ENCODE results near the gene CACNA2D3.

Gene CACNA2D3

DNA sequence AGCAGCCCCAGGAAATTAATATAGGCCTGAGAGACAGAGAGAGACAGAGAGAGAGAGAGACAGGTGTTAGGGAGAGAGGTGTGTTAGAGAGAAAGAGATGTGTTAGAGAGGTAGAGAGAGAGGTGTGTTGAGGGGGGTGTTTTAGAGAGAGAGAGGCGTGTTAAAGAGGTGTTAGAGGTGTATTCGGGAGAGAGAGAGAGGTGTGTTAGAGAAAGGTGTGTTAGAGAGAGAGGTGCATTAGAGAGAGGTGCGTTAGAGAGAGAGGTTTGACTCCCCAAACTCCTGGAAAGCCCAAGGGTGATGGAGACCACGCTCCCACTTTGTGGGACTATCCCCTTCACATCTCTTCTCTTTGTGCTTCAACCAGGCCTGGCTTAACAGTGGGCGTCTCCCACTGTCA is 95.5 kb downstream of the CACNA2D3 start:
- H3K4me3 ChIP-seq (ENCODE audit: low read length): no peak overlapping the region
- H3K36me3 ChIP-seq (ENCODE audit: insufficient read depth, low read length): no peaks in the 10 kb centered on the region
- no peaks in the 10 kb centered on the region for H3K9me3 ChIP-seq (ENCODE audit: low read length)
- H3K4me1 ChIP-seq (ENCODE audit: insufficient read depth, low read length): no peaks in the 10 kb centered on the region
- H2AFZ ChIP-seq (ENCODE audit: low read depth, low read length): no peak overlapping the region
- H3K27me3 ChIP-seq (ENCODE audit: insufficient read depth, low read length): no peaks in the 10 kb centered on the region

DNA sequence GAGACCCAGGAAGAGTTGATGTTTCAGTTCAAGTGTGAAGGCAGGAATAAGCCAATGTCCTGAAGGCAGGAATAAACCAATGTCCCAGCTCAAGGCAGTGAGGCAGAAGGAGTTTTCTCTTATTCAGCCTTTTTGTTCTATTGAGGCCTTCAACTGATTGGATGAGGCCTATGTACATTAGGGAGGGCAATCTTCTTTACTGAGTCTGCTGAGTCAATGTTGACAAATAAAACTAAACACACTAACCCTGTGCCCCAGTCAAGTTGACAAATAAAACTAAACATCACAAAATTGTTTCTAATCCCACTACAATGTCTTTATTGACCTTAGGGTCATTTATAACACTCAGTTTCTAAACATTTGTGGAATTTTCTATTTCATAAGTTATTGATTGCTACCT is 100.0 kb downstream of the CACNA2D3 start:
- H3K4me1 ChIP-seq (ENCODE audit: insufficient read depth, low read length): no peaks in the 10 kb centered on the region
- H3K4me3 ChIP-seq (ENCODE audit: low read length): no peak overlapping the region
- no peaks in the 10 kb centered on the region for H3K27me3 ChIP-seq (ENCODE audit: insufficient read depth, low read length)
- H3K36me3 ChIP-seq (ENCODE audit: insufficient read depth, low read length): no peaks in the 10 kb centered on the region
- no peaks in the 10 kb centered on the region for H3K9me3 ChIP-seq (ENCODE audit: low read length)
- no peak overlapping the region for H2AFZ ChIP-seq (ENCODE audit: low read depth, low read length)

DNA sequence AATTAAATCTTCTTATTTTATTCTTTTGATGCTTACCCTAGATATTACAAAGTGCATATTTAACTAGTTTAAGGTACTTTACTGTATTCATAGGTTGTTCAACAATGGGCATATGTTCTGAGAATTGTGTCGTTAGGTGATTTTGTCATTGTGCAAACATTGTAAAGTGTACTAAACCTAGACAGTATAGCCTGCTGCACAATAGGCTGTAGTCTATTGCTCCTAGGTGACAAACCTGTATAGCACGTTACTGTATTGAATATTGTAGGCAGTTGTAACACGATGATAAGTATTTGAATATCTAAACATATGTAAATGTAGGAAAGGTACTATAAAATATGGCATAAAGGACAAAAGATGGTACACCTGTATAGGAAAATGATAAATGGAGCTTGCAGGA is 100.7 kb downstream of the CACNA2D3 start:
- H3K27me3 ChIP-seq (ENCODE audit: insufficient read depth, low read length): no peaks in the 10 kb centered on the region
- H3K4me1 ChIP-seq (ENCODE audit: insufficient read depth, low read length): no peaks in the 10 kb centered on the region
- H3K36me3 ChIP-seq (ENCODE audit: insufficient read depth, low read length): no peaks in the 10 kb centered on the region
- H2AFZ ChIP-seq (ENCODE audit: low read depth, low read length): no peak overlapping the region
- H3K4me3 ChIP-seq (ENCODE audit: low read length): no peak overlapping the region
- no peaks in the 10 kb centered on the region for H3K9me3 ChIP-seq (ENCODE audit: low read length)

DNA sequence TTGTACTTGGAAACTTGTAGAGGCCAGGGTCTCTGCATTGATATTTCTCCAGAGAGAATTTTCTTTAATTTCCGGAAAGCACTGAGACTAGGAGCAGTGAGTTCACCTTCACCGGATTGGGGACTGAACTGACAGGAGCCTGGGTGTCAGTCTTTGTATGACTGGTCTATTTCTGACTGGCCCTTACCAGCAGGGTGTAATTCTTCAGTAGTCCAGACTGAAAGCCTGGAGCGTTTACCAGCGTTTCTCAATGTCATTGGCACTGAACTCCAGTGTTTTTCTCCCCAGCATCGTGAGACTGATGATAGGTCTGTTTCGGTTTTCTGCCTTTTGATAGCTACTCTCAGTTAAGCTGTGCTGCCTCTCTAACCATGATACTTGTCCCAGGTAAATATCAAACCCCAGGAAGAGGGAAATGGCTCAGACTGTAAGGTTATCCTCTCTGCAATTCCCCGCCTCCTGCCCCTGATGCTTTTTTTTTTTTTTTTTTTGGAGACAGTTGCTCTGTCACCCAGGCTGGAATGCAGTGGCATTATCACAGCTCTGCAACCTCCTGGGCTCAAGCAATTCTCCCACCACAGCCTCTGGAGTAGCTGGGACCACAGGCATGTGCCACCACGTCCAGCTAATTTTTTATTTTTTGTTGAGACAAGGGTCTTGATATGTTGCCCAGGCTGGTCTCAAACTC is 103.6 kb downstream of the CACNA2D3 start:
- Histone ChIP-seq H3K27me3 (ENCODE audit: insufficient read depth, low read length) (no peaks in the 10 kb centered on the region), H3K9me3 (ENCODE audit: low read length) (no peaks in the 10 kb centered on the region), H3K4me1 (ENCODE audit: insufficient read depth, low read length) (no peaks in the 10 kb centered on the region), H2AFZ (ENCODE audit: low read depth, low read length) (no peak overlapping the region), H3K4me3 (ENCODE audit: low read length) (no peak overlapping the region), H3K36me3 (ENCODE audit: insufficient read depth, low read length) (no peaks in the 10 kb centered on the region)

DNA sequence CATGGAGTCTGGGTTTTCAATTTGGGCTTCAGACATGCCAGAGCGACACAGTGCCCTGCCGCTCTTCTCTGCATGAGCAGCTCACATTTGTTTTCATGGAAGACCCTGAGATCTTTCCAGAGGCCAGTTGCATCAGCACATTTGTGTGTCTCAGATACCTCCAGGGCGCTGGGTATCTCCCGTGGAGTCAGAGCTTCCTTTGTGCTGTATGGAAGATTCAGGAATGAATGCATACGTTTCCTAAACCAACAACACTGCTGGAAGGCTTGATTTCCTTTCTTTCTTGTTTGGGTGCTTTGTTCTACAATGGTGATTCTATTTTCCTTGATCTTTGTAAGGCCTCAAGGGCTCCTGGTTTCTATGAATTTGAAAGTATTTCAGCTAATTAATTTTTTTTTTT is 106.5 kb downstream of the CACNA2D3 start:
- no peak overlapping the region for H3K4me3 ChIP-seq (ENCODE audit: low read length)
- no peaks in the 10 kb centered on the region for H3K36me3 ChIP-seq (ENCODE audit: insufficient read depth, low read length)
- no peaks in the 10 kb centered on the region for H3K9me3 ChIP-seq (ENCODE audit: low read length)
- H2AFZ ChIP-seq (ENCODE audit: low read depth, low read length): no peak overlapping the region
- H3K4me1 ChIP-seq (ENCODE audit: insufficient read depth, low read length): no peaks in the 10 kb centered on the region
- H3K27me3 ChIP-seq (ENCODE audit: insufficient read depth, low read length): no peaks in the 10 kb centered on the region

DNA sequence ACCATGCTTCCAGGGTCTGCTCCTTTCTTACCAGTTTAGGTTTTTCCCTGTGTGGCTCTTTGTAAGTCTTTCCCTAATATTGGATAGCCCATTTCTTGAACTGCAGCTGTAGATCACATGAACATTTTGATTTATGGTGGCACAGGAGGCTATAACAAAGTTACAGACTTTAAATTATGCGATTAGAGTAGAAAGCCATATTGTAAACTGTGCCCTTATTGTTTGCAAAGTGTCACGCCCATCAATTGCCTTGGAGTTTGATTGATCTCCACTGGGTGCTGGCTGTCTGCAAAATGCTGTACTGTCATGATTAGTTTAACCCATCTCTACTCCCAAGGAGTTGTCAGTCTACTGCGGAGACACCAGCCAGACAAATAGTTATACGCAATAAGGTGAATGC is 110.3 kb downstream of the CACNA2D3 start:
- Histone ChIP-seq H3K9me3 (ENCODE audit: low read length) (no peaks in the 10 kb centered on the region), H3K4me3 (ENCODE audit: low read length) (no peak overlapping the region), H2AFZ (ENCODE audit: low read depth, low read length) (no peak overlapping the region), H3K4me1 (ENCODE audit: insufficient read depth, low read length) (no peaks in the 10 kb centered on the region), H3K36me3 (ENCODE audit: insufficient read depth, low read length) (no peaks in the 10 kb centered on the region), H3K27me3 (ENCODE audit: insufficient read depth, low read length) (no peaks in the 10 kb centered on the region)

DNA sequence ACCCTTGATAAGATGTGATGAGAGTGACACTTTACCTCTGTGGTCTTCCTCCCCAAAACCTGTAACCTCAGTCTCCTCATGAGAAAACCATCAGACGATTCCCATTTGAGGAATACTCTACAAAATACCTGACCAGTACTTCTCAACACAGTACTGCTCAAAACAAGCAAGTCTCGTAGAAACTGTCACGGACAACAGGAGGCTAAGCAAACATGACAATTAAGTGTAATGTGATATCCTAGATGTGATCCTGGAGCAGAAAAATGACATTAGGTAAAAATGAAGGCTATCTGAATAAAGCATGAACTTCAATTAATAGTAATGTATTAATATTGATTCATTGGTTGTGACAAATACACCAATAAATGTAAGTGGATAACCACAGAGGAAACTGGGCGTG is 113.6 kb downstream of the CACNA2D3 start:
- no peaks in the 10 kb centered on the region for H3K27me3 ChIP-seq (ENCODE audit: insufficient read depth, low read length)
- no peaks in the 10 kb centered on the region for H3K4me1 ChIP-seq (ENCODE audit: insufficient read depth, low read length)
- H3K9me3 ChIP-seq (ENCODE audit: low read length): no peaks in the 10 kb centered on the region
- H2AFZ ChIP-seq (ENCODE audit: low read depth, low read length): no peak overlapping the region
- H3K36me3 ChIP-seq (ENCODE audit: insufficient read depth, low read length): no peaks in the 10 kb centered on the region
- no peak overlapping the region for H3K4me3 ChIP-seq (ENCODE audit: low read length)

DNA sequence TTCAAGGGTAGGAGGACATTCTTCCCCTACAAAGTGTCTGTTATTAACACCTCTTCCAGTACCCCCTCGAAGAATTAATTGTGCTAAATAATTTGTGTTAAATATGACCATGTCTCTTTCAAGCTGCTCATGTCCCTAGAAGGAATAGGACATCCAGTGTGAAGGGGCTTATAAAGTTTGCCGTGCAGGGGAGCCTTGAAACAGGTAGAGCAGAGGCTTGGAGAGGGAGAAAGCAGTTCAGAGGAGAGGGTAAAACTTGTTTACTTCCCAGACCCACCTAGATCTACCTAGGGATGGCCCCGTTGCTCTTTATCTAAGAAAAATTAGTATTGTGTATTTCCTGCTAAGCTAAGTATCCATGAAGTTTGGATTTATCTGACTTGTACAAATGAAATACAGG is 114.8 kb downstream of the CACNA2D3 start:
- no peaks in the 10 kb centered on the region for H3K36me3 ChIP-seq (ENCODE audit: insufficient read depth, low read length)
- H3K4me1 ChIP-seq (ENCODE audit: insufficient read depth, low read length): no peaks in the 10 kb centered on the region
- no peak overlapping the region for H2AFZ ChIP-seq (ENCODE audit: low read depth, low read length)
- H3K4me3 ChIP-seq (ENCODE audit: low read length): no peak overlapping the region
- no peaks in the 10 kb centered on the region for H3K27me3 ChIP-seq (ENCODE audit: insufficient read depth, low read length)
- no peaks in the 10 kb centered on the region for H3K9me3 ChIP-seq (ENCODE audit: low read length)

DNA sequence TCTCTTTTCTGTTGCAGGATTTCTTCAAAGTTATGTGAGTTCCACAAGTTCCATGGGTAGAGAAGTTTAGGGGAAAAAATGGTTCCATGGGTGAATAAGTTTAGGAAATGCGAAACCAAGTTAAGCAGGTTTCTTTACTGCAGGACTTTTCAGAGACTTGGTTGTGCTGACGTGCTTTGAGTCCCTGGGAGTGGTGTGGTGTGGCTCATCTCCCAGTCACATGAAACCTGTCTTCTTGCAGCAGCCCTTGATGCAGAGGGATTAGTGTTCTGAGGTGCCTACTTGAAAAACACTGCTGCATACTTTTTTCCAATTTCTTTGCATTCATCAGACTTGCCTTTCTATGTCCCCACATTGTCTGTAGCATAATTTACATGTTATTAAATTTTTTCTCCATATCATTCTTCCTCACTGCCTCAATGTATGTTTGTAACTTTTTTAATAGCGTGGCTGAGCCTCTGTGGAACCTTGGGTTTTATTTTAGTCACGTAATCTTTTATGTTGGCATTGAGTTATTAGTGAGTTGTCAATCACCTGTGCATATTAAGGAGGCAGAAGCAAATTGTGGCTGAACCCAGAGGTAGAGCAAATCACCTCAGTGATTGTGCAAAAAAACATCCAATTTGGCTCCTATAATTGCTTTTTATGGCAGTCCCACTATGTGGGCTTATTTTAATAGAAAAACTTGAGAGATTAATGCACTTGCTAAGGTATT is 115.6 kb downstream of the CACNA2D3 start:
- H3K36me3 ChIP-seq (ENCODE audit: insufficient read depth, low read length): no peaks in the 10 kb centered on the region
- H3K27me3 ChIP-seq (ENCODE audit: insufficient read depth, low read length): no peaks in the 10 kb centered on the region
- H3K4me1 ChIP-seq (ENCODE audit: insufficient read depth, low read length): no peaks in the 10 kb centered on the region
- no peak overlapping the region for H2AFZ ChIP-seq (ENCODE audit: low read depth, low read length)
- no peak overlapping the region for H3K4me3 ChIP-seq (ENCODE audit: low read length)
- no peaks in the 10 kb centered on the region for H3K9me3 ChIP-seq (ENCODE audit: low read length)

DNA sequence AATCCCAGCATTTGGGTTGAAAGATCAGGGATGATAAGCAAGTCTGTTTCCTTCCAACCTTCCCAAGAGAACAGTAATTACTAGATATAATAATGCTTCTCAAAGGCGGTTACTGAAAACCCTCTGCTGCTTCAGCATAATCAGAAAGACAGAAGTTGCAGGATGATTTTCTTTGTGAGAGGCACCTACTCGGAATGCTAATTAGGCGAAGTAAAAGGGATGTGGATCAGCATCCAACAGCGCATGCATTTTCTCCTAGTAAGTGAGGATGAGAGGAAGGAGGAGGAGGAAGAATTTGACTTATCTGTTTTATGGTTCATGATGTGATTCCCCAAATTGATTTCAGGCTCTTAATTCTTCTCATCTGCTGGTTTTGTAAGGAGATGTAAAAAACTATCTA is 118.0 kb downstream of the CACNA2D3 start:
- no peaks in the 10 kb centered on the region for H3K27me3 ChIP-seq (ENCODE audit: insufficient read depth, low read length)
- H2AFZ ChIP-seq (ENCODE audit: low read depth, low read length): no peak overlapping the region
- H3K36me3 ChIP-seq (ENCODE audit: insufficient read depth, low read length): no peaks in the 10 kb centered on the region
- H3K4me1 ChIP-seq (ENCODE audit: insufficient read depth, low read length): no peaks in the 10 kb centered on the region
- H3K9me3 ChIP-seq (ENCODE audit: low read length): no peaks in the 10 kb centered on the region
- no peak overlapping the region for H3K4me3 ChIP-seq (ENCODE audit: low read length)

DNA sequence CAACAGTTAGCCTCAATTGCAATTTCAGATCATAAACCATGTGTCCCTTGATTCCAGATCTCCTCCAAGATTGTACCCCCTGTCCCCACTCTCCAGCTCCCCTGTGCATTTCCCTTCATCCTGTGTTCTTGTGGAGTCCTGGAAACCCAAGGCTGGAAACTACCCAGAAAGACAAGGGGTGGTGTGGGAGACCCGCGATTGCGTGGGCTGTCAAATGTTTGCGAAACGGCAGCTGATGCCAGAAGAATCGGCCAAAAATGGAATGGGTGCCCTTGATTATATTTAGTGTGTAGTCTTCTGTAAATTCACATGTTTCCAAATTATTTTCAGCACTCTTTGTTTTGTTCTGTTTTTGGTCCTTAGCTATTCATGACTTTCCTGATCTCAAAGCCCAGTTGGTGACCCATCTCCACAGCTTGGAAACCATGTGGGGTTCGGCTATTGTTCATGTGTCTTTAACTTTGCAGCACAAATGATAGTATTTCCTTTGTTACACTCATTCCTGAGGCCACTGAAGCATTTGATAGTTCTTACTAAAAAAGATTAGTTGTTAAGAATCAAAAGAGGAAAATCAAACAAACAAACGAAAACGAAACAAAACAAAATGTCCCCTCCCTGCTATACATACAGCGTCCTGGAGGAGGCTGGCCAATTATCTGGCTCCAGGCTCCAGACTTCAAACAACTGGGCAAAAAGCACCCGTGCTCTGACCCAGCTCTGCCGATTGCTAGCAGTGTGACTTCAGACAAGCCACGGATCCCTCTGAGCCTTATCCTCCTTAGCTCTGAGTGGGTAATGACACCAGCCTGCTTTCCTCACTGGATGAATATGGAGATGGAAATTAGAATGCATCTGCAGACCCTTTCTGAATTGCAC is 120.9 kb downstream of the CACNA2D3 start:
- H3K36me3 ChIP-seq (ENCODE audit: insufficient read depth, low read length): no peaks in the 10 kb centered on the region
- no peaks in the 10 kb centered on the region for H3K4me1 ChIP-seq (ENCODE audit: insufficient read depth, low read length)
- no peak overlapping the region for H3K4me3 ChIP-seq (ENCODE audit: low read length)
- H3K9me3 ChIP-seq (ENCODE audit: low read length): no peaks in the 10 kb centered on the region
- H2AFZ ChIP-seq (ENCODE audit: low read depth, low read length): no peak overlapping the region
- no peaks in the 10 kb centered on the region for H3K27me3 ChIP-seq (ENCODE audit: insufficient read depth, low read length)

DNA sequence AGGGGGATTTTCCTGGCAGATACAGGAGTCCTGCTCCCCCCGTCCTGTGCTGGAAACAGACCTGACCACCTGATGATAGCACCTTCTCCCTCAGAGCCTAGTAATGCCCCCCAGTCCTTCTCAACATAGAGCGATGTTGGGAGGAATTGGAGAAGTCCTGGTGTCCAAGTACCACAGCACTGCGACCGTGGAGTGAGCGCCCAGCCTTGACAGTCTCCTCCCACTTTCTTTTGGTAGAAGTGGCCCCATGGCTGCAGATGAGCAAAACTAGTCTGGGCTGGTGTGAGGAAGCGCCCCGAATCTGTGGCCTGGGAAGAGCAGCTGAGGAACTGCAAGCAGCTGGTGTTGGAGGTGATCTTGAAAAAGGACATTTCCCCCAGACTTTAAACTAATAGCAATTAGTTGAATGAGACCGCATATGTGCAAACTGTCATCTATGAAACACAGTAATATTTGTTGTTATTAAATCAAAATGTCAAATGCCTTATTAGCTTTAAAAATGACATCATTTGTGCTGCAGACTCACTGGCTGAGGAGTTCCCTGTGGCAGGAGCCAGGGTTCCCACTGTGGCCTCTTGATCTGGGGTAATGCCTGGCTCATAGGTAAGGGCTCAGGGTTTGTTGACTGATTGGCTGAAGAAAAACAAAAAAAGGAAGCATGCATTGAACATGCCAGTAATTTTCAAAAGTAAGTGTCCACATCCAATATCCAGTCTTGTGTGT is 121.8 kb downstream of the CACNA2D3 start:
- Histone ChIP-seq H3K36me3 (ENCODE audit: insufficient read depth, low read length) (no peaks in the 10 kb centered on the region), H3K4me3 (ENCODE audit: low read length) (no peak overlapping the region), H3K9me3 (ENCODE audit: low read length) (no peaks in the 10 kb centered on the region), H2AFZ (ENCODE audit: low read depth, low read length) (no peak overlapping the region), H3K4me1 (ENCODE audit: insufficient read depth, low read length) (no peaks in the 10 kb centered on the region), H3K27me3 (ENCODE audit: insufficient read depth, low read length) (no peaks in the 10 kb centered on the region)

DNA sequence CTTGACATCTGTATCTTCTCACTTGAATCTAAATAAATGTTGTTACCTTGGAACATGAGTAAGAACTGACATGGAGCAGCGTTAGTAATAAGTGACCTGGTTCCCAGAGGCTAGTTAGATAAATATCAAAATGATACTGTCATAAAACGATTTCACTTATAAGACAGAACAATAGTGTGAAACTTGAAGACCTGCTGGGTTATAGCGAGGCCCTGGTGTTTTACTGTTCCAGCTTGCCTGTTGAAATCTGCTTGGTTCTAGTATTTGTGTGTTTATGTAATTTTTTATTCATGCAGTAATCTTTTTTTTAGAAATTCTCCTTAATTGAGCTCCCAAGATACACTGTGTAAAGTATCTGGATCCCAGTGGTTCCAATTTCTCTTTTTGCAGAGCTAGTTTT is 129.4 kb downstream of the CACNA2D3 start:
- Histone ChIP-seq H3K4me3 (ENCODE audit: low read length) (no peak overlapping the region), H3K9me3 (ENCODE audit: low read length) (no peaks in the 10 kb centered on the region), H3K36me3 (ENCODE audit: insufficient read depth, low read length) (no peaks in the 10 kb centered on the region), H2AFZ (ENCODE audit: low read depth, low read length) (no peak overlapping the region), H3K4me1 (ENCODE audit: insufficient read depth, low read length) (no peaks in the 10 kb centered on the region), H3K27me3 (ENCODE audit: insufficient read depth, low read length) (no peaks in the 10 kb centered on the region)
